Lower leg skin (tissue), 4 donors: ENCODE data around the gene PAQR3. TPM values are rescaled to one million over a fixed set of nuclear protein-coding genes. Genes with fewer than 3 reads are reported as not detected.

Experiments
- DNase-seq, 2 donors: peaks; one replicate each; pipeline ENCODE4 v3.0.0-alpha.2; 2019; ENCODE audit warnings: low spot score in 2 of 2
- H3K4me3 ChIP-seq: fragments of 200-600 bp; sonication (generic); 2 replicates; pipeline ENCODE4 v1.5.1; 2017; ENCODE audit warnings: mild to moderate bottlenecking, low read depth; ENCODE audit not compliant: poor library complexity, severe bottlenecking
- CTCF ChIP-seq, 3 donors: fragments of 450-650 bp; IDR thresholded peaks; one replicate each; pipeline ENCODE4 v1.5.1; 2016; ENCODE audit warnings: antibody characterized with exemption in 3 of 3, mild to moderate bottlenecking in 3 of 3, moderate library complexity in 2 of 3
- POLR2A ChIP-seq, 2 donors: fragments of 450-650 bp; IDR thresholded peaks; one replicate each; pipeline ENCODE4 v1.6.1; 2016 to 2017; ENCODE audit warnings: antibody characterized with exemption in 2 of 2, mild to moderate bottlenecking in 1 of 2, moderate library complexity in 1 of 2
- WGBS, 2 donors: methylation state at CpG; one replicate each; pipeline ENCODE4 v1.1.5; 2018; 5-methylcytosine and 5-hydroxymethylcytosine counted together
- intact Hi-C: fragments of 100-400 bp; cut with DNase I; formaldehyde crosslinking; loops from one replicate; pipeline ENCODE4 v1.15.0; 2023; ENCODE audit warnings: low total_unique reads
- total RNA-seq, 4 donors: library from RNA; depleted of rRNA; stranded (reverse); fragments of >200 nt; gene quantifications; one replicate each; pipeline ENCODE4 v1.1.0, GENCODE V29; 2016

Gene PAQR3
- total RNA-seq, 4 donors from 2014 or later = 11.8 to 17.5 (median 14.3) TPM

GRCh38 chr4:78940752-78941151, 1.5 kb upstream of the PAQR3 start:
- WGBS, 2 donors = 96 to 100% methylated on average over 5 of the region's 5 CpGs
- TF ChIP-seq POLR2A (IDR thresholded peaks at IDR 0.05) = no peak
- TF ChIP-seq CTCF (IDR thresholded peaks at IDR 0.05) = no peak
- intact Hi-C loops = no loop called here
- H3K4me3 ChIP-seq = no peak overlapping the region
- DNase-seq = no peak

- TF ChIP-seq CTCF (IDR thresholded peaks at IDR 0.05) (no peak), POLR2A (IDR thresholded peaks at IDR 0.05) (no peak)
- DNase-seq = no peak
- WGBS, 2 donors = 1% methylated on average over 9 of the region's 9 CpGs
- intact Hi-C loops = no loop called here
- no peak overlapping the region for H3K4me3 ChIP-seq
Measured at GRCh38 chr4:78939667-78940008, 400 bp upstream of the PAQR3 start.

- TF ChIP-seq POLR2A (IDR thresholded peaks at IDR 0.05) (no peak), CTCF (IDR thresholded peaks at IDR 0.05) (no peak)
- DNase-seq = no peak
- intact Hi-C loops = no loop called here
- peak overlapping the region; percentile 71 for H3K4me3 ChIP-seq
- WGBS, 2 donors = 1 to 2% methylated on average over 7 of the region's 7 CpGs
Measured at GRCh38 chr4:78938474-78938867, 767 bp downstream of the PAQR3 start.

GRCh38 chr4:78937837-78938236, 1.4 kb downstream of the PAQR3 start:
- 75 to 78% methylated on average over 4 of the region's 4 CpGs for WGBS, 2 donors
- TF ChIP-seq POLR2A (IDR thresholded peaks at IDR 0.05) = no peak
- H3K4me3 ChIP-seq = no peak overlapping the region
- intact Hi-C loops = no loop called here
- DNase-seq = peak in 1 of 2 donors; percentile 47

GRCh38 chr4:78936989-78937388, 2.2 kb downstream of the PAQR3 start:
- no peak overlapping the region for H3K4me3 ChIP-seq
- intact Hi-C loops = no loop called here
- no peak for TF ChIP-seq CTCF (IDR thresholded peaks at IDR 0.05)
- TF ChIP-seq POLR2A (IDR thresholded peaks at IDR 0.05) = no peak
- no peak for DNase-seq
- 78 to 85% methylated on average over 4 of the region's 4 CpGs for WGBS, 2 donors

GRCh38 chr4:78930016-78930629, 9.1 kb downstream of the PAQR3 start:
- H3K4me3 ChIP-seq = no peak overlapping the region
- 95 to 96% methylated on average over 6 of the region's 6 CpGs for WGBS, 2 donors
- DNase-seq = no peak
- intact Hi-C loops = no loop called here
- TF ChIP-seq CTCF (IDR thresholded peaks at IDR 0.05) (no peak), POLR2A (IDR thresholded peaks at IDR 0.05) (no peak)
